CD1c-positive myeloid dendritic cell (primary cell): Measurements from ENCODE around the gene CHMP4B.
A peak's percentile ranks its signal among the peaks of the same experiment; 100 is the strongest.

ENCODE experiments used
- DNase-seq: peaks from one replicate; pipeline ENCODE4 v3.0.0-alpha.2; 2016; ENCODE audit errors: extremely low spot score

CHMP4B gene

DNA sequence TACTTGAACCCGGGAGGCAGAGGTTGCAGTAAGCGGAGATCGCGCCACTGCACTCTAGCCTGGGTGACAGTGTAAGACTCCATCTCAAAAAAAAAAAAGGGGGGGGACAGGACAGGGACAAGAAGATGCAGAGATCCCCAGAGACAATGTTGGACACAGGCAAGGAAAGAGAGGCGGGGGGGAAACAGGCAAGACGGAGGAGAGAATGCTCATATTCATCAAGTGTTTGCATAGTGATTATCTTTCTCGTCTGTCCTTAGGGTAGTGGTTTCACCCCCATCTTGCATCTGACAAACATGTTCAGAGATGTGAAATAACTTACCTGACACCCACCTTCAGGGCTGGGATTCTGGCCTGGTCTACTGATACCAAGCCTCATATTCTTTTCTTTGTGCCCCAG, 29.0 kb downstream of the CHMP4B start:
- no peak for DNase-seq

DNA sequence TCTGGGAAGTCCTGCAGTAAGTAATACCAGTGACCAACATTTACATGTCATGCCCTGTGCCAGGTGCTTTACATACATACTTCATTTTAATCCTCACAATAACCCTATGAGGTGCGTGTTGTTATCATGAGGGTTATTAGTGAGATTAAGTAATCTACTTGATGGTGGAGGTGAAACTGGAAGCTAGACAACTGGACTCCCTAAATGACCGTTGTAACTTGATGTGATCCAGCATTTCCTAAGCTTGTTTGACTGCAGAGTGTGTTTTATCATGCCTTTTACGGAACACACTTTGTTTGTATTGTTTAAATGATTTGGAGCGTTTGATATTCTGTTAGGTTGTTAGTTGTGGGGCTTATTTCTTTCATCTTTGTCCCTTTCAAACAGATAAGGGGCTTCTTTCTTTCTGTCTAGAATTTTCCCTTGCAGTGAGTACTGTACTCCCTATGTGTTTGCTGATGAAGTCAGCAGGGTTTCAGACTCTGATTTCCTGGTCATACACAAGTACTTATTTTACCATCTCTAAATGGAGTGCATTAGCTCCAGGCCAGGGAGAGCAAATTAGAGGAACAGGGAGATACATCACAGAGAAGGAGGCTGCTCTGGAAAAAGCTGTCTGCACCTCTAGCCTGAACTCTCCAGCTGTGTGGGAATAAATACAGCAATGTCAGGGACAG, 29.7 kb downstream of the CHMP4B start:
- DNase-seq = no peak

DNA sequence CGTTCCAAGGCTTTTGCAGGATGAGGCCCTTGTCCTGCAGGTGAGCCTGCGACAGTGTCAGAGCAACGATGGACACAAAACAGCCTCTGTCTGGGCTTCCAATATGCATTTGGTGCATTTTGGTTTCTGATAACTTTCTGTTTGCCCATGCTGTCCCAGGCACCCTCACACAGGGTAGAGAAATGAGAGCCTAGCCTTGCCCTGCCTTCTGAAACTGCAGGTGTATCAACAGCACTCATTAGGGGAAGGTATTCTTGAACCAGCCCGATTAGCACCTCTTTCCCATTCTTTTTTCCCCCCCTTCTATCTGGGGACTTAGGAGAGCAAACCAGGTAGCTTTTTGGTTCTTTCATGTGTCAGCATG, 30.3 kb downstream of the CHMP4B start:
- DNase-seq = no peak

DNA sequence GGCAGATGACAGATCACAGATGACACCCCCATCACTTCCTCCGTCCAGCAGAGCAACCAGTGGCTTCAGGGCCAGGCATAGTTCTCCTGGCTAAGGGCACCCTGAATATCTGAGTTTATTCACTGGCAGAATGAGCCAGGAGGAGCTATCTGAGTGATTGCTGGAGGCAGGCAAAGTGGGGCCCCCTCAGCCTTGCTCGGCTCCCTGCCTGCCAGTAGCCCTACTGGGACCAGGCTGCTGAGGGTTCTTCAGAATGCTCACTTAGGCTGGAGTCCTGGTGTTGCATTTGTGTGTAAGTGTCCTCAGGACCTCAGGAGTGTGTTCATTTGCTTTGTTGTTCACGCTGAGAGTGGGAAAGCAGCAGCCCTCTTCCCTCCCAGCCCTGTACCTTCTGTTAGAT, 31.2 kb downstream of the CHMP4B start:
- no peak for DNase-seq

DNA sequence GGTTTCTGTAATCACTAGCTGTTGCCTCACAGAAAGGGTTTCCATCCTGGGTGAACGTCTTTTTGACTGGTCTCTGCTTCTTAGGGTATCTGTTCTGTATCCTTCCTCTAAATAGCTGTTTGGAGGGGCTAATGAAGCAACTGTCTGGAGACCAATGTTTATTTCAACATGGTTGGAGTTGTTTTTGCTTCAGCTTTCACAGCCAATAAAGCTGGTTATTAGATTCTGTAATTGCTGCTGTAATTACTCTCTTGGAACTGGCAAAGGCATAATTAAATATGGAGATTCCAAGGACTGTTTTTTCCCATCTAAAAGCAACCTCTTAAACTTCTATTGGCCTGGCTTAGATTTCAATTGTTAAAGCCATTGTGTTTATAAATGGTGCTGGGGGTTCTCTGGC, 31.9 kb downstream of the CHMP4B start:
- no peak for DNase-seq

DNA sequence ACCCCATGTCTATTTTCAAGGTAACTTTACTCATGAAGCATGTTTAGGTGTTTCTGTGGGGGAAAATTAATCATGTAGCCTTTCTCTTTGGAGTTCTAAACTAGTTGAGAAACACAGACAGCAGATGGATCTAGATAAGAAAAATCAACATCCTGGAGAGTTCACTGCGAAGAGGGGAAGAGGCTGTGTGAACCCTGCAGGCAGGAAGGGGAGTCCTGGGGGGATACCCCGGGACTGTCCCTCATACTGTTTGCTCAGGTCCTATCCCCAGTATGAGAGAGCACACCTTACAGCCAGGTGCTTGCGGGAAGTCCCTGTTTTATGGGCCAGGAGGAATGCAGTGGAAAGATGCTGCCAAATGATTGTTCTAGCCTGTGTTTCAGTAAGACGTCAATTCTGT, 32.7 kb downstream of the CHMP4B start:
- no peak for DNase-seq

DNA sequence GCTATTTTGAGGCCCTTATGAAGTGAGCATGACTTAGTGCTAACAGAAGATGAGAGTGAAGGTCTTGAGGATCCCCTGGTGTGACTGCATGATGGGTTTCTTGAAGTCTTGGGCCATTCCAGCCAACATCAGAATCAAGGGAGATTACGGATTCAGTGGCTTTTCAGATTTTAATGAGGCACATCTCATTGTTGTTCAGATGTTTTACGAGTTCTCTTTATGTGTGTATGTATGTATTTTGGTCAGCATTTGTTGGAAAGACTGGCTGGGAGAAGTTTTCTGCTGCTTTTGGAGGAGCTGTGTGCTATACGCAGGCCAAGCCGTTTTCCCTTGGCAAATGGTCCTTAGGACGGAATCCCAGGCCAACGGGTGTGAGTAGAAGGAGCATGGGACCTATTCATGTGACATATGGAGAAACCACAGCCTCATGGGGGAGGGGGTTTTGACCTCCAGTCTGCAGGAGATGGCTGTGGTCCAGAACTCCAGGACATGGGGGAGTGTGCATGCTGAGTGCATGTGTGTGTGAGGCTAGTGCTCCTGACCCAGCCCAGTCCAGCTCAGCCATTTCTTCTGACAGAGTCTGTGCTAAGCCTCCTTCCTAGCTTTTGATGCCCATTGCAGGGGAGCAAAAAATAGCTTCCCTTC, 35.3 kb downstream of the CHMP4B start:
- no peak for DNase-seq

DNA sequence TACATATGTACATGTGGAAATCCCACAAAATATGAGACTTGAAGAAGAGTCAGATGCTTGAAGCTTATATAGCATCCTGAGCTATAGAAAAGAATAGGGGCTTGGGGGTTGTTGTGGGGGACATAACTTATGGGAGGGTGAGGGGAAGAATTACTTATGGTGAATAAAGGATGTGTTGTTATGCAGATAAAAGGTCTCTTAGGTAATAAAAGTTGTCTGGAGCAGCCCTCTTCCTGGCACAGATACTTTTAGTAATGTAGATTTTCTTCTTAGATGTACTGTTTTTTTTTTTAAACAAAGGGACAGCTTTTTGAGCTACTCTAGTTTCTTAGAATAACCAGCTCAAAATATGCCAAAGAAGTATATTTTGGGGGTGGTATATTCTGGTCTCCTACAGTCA, 35.9 kb downstream of the CHMP4B start:
- DNase-seq = no peak

DNA sequence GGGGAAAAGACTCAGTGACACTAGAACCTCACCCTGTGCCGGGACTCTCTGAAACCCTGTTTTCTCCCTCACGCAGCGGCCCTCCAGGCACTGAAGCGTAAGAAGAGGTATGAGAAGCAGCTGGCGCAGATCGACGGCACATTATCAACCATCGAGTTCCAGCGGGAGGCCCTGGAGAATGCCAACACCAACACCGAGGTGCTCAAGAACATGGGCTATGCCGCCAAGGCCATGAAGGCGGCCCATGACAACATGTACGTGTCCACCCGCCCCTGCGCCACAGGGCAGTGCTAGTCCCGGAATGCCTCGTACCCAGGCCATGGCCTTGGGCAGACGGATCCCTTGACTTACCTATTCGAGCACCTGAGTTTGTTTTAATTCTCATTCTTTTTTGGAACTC, 37.2 kb downstream of the CHMP4B start:
- no peak for DNase-seq

DNA sequence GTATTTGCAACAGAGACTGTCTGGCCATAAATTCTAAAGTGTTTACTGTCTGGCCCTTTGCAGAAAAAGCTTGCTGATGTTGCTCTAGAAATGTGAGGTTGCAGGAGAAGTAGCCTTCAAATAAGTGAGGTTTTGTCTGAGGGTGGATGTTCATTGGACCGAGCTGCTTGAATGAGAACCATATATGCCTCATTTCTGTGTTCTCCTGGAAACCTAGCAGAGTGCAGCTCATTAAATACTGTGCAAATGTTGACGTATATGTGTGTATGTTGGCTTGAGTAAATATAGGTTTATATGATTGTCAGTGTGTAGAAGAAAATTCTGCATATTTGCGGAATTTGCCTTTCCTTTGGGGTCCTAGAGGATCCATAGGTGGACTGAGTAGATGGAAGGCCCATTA, 39.0 kb downstream of the CHMP4B start:
- DNase-seq = no peak

DNA sequence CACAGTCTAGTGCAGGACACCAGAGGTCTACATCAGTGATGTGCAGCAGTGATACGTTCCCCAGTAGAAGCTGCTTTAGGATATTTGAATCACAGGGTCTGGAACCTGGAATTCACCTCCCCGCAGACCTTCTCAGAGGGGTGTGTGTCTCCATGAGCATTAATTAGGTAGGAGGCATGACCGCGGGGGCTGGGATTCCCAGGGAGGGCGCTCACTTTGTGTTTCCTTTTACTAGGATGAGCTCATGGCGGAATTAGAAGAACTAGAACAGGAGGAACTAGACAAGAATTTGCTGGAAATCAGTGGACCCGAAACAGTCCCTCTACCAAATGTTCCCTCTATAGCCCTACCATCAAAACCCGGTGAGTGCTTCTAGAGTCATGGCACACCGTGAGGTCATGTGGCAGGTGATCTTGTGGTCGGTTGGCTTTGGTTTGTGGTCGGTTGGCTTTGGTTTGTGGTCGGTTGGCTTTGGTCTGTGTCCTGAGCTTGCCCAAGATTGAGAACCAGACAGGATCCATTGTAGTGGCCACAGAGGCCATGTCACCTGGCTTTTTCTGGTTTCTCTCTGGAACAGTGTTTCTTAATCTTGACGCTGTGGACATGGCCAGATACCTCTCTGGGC, 40.8 kb downstream of the CHMP4B start:
- no peak for DNase-seq

DNA sequence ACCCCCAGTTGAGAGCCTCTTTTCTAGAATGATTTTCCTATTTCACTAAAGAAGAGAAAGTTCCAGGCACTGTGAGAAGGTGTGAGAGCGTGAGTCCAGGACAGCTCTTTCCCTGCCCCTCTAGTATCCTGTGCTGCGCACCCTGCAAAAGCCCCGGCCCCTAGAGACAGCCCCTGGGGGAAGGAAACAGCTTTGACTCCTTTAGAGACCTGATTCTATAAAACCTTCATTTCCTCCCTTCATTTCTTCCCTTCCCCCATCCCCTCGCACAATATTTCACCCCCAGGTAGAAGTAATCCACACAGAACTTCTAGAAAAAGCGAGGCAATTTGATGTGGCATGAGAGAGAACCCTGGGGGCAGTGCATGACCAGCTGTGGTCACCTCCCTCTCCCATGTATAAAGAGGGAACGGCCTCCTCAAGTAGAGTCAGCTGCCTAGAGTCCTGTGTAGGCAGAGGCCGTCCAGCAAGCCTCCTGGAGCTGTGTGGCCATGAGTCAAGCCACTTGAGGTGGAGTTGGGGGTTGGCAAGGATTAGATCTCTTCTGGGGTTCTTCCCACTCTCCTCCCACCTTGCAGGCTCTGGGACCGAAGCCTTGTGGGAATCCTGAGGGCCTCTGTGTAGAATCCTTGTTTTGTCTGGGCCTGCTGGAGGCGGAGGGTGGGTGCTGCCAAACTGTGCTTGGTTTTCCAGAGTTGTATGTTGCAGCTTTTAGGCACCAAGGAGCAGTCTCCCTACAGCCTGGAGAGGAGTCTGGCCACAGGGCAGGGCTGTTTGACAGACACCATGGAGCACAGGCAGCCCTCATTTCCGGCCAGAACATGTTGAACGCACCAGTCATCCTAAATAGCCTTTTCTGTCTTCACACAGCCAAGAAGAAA, 41.7 kb downstream of the CHMP4B start:
- no peak for DNase-seq

DNA sequence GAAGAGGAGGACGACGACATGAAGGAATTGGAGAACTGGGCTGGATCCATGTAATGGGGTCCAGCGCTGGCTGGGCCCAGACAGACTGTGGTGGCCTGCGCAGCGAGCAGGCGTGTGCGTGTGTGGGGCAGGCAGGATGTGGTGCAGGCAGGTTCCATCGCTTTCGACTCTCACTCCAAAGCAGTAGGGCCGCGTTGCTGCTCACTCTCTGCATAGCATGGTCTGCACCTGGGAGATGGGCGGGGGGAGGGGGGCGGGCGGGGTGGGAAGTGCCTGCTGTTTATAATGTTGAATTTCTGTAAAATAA, 42.3 kb downstream of the CHMP4B start:
- DNase-seq = no peak

DNA sequence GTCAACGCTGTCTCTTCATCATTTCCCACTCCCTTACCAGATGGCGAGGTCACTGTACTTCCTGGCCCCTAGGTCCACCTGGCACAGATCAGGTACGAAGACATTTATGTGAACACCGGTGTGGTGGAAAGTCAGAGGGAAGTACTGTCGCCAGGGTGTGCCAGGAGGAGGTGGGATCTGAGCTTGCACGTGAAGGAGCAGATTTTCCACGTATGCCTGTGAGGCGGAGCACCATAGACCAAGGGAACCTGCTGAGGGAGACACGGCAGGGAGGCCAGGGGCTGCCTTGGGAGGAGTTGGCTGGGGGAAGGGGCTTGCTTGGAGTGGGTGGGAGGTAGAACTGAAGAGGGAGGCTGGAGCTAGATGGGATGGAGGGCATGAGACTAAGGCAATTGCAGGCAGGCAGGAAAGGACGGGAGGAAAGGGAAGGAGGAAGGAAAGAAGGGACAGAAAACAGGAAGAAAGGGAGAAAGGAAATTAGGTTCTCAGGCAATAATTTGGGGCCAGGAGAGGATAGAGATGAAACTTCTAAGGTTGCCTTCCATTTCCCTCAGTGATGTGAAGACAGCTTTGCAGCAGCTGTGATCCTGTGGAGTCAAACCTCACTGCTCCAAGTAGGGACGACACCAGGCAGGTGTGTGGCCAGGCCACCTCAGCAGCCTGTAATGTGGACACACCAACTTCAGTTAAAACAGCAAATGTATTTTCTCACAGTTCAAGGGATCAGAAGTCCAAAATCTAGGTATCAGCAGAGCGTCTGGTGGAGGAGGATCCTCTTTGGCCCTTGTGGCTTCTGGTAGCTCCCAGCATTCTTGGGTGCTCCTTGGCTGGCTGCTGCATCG, 46.8 kb downstream of the CHMP4B start:
- no peak for DNase-seq

DNA sequence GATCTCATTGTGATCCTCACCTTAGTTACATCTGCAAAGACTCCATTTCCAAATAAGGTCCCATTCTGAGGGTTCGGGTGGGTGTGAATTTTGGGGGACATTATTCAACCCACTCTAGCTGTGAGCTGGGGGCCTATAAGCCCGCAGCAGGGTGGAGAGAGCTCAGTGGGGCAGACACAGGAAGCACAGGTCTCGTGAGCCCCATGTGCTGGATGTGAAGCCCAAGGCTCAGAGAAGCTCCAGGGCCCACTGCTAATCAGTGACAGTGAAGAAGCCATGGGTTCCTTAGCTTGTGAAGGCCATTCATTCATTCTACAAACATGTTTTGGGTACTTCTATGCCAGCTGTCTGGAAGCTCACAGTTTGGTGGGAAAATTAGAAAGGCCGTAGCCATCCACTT, 47.5 kb downstream of the CHMP4B start:
- DNase-seq = no peak

DNA sequence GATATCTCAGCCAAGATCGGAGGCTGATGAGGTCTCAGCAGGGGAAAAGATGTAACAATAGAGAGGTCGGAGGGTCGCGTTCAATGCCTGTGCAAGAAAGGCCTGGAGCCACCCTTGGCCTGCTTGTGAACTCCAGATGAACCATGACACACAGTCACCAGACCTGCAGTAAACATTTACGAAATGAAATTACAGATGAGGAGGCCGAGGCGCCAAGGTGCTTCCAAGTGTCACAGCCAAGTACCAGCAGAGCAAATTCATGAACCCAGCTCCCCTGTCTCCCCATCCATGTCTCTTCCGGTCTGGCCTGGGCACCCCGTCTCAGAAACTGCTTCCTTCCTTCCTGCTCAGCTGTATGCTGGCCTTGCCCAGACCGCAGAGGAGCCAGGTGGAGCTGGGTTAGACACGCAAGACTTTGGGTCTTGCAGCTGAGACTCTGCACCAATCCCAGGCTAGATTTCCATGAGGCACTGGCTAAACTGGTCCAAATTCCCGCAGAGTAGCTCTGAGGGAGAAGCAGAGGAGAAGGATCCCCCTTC, 48.1 kb downstream of the CHMP4B start:
- DNase-seq = no peak

DNA sequence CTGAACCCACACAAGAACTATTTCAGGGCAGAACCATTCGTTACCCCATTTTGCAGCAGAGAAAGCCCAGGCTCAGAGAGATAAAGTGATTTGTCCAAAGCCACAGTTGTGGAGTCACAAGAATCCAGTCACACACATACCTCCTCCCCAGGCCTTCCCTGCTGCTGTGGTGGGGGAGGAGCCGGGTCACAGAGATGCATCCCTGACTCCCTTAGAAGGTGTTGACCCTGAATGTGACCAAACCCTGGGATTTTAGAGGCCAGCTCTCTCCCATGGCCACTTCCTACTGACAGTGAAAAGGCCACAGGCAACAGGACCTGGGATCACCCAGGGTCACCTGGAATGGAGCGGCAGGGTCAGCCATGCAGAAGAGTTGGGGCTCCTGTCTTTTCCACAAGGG, 48.6 kb downstream of the CHMP4B start:
- DNase-seq = no peak

DNA sequence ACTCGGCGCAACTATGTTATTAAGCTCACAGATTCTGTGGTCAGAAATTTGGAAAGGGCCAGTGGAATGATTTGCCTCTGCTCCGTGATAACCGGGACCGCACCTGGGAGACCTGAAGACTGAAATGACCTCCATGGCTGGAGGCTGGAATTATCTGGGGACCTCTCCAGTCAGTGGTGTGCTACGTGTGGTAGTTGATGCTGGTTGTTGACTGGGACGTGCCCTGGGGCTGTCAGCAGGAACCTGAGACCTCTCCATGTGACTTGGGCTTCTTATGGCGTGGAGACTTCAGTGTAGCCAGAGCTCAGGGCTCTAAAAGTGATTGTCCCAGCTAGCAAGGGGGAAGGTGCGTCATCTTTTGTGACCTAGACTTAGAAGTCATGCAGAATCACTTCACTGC, 50.3 kb downstream of the CHMP4B start:
- DNase-seq = no peak

DNA sequence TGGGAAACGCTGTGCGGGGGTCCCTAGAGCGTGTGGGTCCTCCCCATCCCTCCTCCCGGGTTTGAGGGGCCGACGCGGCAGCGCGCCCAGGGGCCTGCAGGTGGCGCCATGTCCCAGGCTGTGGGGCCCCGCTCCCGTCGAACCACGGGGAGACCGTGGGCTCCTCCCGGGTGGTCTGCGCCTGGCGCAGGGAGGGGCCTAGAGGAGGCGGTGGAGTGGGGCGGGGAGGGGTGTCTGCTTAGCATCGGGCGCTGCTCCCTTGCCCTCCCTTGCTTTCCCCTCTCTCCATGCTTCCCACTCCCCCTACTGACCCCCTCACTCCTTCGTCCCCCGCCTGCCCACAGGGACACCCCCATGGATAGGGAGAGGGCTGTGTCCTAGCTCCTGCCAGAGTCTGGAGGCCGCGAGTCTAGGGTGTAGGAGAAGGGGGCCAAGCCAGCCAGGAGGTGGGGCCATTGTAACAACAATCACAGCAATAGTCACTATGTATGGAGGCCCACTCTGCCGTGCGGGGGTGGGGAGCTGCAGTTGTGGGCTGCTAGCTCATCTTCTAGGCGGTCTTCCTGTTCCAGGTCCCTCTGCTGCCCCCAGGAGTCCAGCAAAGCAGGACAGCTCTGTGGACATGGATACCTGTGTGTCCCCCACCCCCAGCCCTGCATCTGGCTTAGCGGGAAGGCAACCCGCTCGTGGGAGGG, 51.7 kb downstream of the CHMP4B start:
- DNase-seq = peak; percentile 28

DNA sequence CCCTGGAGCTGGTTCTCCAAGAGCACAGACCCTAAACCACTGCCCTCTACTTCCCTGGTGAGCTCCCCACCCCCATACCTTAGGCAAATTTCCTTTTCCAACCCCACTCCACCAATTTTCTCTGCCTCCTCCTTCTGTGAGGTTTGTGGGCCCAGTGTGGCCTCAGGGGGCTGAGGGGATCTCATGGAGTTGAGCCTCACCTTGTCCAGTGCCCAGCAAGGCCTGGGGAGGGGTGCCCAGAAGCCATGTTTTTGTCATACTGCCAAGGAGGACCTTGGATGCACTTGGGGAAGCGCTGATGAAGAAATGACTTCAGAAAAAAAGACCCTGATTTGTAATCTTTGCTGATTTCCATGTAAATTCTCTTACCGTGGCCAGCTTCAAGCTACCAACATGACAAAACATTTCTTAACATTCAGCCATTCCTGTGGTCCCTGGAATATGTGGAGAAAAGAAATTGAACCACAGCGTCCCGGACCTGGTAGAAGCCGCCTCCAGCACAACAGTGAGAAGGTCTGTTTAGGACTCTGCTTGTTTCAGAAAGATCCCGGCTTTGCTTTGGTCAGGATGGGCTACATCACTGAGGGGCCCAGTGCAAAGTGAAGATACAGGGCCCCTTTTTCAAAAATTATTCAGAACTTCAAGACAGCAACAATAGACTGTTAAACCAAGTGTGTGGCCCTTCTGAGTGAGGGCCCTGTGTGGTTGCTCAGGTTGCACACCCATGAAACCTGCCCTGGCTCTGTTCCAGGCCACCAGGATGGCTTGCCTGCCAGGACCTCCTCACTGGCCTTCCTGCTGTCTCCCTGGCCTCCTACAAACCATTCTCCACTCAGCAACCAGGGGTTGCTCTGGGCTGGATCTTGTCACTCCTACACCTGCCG, 52.5 kb downstream of the CHMP4B start:
- no peak for DNase-seq
